GM12874 (cell line): ENCODE results near the gene VCAN.

ENCODE experiments used
- CTCF ChIP-seq: IDR thresholded peaks from 2 replicates; pipeline ENCODE4 v1.5.1; 2011; ENCODE audit warnings: low read depth, mild to moderate bottlenecking, control low read depth, low read length, moderate library complexity; ENCODE audit not compliant: insufficient read depth

The VCAN gene

GRCh38 chr5:83577036-83577636, 105.6 kb downstream of the VCAN start:
- TF ChIP-seq CTCF, result no peak

- TF ChIP-seq CTCF, result no peak
Measured at GRCh38 chr5:83583859-83584258, 112.3 kb downstream of the VCAN start.

GRCh38 chr5:83586874-83587776, 115.6 kb downstream of the VCAN start:
- no peak for TF ChIP-seq CTCF

- TF ChIP-seq CTCF, result no peak
Measured at GRCh38 chr5:83589786-83590185, 118.2 kb downstream of the VCAN start.

GRCh38 chr5:83590966-83591365, 119.4 kb downstream of the VCAN start:
- TF ChIP-seq CTCF, result no peak

GRCh38 chr5:83595217-83595616, 123.7 kb downstream of the VCAN start:
- TF ChIP-seq CTCF, result no peak

- TF ChIP-seq CTCF, result peak; percentile 50
Measured at GRCh38 chr5:83608122-83608521, 136.6 kb downstream of the VCAN start.
